DMS153 treated with DMSO at 0.1 percent for 48 hours (cell line): Measurements from ENCODE around the gene HOXC11.

Experiments
- DNase-seq: peaks from one replicate; lab custom pipeline; 2025; ENCODE audit not compliant: unreplicated experiment; lab: John Stamatoyannopoulos, UW

HOXC11 gene

GRCh38 chr12:53956251-53956887 lies 16.6 kb upstream of the HOXC11 start:
- no peak for DNase-seq

- no peak for DNase-seq
Observed at GRCh38 chr12:53956914-53957536, 15.9 kb upstream of the HOXC11 start.

DNA sequence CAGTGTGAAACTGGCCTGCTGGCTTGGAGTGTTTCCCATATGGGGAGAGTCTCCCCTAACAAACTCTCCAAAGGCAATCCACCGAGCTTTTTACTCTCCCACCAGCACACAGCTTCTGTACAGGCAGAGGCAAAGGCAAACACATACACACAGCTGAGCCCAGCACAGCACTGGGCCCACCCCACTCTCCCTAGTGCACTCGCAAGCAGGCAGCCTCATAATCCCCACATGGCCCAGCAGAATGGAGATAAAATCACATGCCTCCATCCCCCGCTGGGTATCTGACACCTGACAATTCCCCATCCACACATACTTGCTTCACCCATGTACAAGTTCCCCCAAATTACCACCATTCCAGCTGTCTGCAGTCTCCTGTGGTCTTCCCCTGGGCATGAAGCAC lies 14.8 kb upstream of the HOXC11 start:
- DNase-seq = no peak

GRCh38 chr12:53959314-53959713 lies 13.6 kb upstream of the HOXC11 start:
- no peak for DNase-seq

GRCh38 chr12:53960187-53961024 lies 12.5 kb upstream of the HOXC11 start:
- DNase-seq = no peak

DNA sequence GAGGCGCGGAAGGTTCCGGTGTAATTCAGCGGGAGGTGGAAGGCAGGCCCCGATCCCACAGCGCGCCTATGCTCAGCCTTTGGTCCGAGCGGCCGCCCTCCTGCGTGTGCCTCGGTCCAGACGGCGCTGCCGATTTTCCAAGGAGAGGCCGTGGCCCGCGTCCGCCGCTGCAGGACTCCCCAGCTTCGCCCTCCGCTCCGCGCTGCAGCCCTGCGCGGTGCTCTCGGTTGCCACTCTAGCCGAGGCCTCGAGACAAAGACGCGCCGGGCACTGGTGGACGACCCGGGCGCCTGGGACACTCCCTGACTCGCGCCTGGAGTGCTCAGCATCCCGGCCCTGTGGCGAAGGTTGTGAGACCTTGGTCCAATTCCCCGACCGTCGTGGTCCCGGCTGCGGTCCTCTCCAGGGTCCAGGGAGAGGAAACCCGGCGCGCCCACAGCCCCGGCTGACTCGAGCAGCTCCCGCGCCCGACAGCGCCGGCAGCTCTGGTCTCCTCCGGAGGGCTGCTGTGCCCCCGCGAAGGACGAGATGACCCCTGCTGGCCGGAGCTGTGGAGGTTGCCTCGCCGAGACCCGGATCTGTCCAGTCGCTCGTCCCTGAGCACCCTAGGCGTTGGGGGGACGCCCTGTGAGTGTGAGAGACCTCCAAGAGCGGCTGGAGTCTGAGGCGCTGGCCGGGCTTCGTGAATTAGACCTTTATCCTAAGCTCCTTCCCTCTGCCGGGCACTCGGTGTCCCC lies 11.7 kb upstream of the HOXC11 start:
- no peak for DNase-seq

DNA sequence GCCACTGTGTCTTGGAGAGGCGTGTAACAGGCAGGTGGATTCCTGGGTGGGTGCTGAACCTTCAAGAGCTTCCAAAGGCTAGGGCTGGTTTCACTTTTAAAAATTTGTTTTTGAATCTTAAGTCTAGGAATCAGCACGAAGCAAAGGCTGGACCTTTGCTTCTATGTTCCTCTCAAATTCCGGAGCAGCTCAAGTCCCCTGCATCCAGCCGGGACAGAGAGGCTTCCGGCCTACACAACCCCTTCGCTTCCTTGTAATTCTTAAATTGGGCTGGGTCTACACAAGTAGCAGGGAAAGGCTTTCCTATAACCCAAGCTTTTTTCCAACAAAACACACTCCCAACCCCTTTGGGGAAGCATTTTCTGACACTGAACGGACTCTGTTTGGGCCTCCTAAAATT lies 9.9 kb upstream of the HOXC11 start:
- DNase-seq = no peak

DNA sequence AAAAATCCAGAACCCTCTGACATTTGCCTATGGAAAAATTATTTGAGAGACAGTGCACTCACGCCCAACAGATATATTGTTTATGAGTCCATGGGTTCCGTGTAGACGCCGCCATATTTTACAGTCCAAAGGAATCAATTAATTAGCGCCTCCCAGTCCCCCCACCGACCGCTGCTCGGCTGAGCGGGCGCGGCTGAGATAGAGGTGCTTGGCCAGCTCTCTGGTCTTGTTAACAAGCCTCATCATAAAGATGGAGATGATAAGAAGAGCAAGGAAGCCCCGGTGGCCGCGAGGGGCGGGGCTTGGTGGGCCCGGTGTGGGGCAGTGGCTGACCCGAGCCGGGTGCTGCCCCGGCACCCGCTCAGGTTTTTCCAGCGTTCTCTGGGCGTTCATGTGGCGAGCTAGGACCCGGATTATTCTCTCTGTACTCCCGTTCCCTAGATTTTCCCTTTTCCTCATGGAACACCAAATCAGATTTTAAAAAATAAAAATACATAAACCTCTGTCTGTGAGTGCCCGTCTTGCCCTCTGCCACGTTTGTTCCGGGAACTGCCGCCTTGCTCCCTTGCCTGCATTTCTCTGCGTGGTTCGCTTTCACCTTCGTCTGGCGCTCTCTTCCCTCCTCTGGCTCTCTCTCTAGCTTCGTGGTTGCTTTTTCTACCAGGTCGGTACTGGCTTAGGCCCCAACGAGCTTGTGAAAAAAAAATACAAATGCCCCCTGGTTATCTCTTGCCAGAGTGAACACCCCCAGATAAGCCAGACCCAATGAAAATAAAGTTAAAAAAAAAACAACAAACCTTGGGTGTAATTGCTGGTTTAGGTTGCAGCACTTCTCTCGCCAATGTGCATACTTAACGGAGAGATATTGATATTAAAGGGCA lies 9.3 kb upstream of the HOXC11 start:
- no peak for DNase-seq

- DNase-seq = no peak
Observed at GRCh38 chr12:53964315-53964713, 8.6 kb upstream of the HOXC11 start.

DNA sequence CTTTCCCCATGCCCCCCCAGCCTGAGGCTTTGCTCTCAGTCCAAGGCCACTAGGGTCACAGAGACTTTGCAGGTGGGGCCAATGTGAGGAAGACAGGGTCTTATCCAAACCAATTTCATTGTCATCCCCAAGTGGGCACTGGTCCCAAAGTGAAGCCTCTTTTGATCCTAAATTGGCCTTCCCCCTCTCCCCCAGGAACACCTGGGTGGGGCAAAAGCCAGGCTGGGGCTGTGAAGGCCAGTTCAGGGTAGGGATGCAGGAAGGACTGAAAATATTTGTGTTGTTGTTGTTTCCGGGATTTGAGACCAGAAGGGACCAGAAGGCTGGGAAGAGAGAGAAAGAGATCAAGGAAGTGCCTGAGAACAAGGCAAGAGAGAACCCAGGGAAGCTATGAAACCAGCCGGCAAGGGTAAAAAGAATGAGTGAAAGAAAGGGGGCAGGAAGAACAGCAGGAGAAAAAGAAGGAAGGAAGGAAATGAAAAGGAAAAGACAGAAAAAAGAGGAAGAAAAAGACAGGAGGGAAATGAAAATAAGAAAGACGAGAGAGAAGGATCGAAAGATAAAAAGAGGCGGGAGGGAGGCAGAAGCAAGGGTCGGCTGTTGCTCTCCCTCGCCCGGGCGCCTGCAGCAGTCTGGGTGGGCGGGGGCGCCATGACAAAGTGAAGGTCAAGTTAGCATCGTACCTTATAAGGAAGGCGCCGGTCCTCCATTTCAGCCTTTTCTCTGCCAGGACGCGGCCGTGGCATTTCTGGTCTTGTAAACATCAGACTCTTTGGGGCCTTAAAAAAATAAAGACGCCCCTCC lies 7.4 kb upstream of the HOXC11 start:
- no peak for DNase-seq

GRCh38 chr12:53966085-53966384 lies 6.9 kb upstream of the HOXC11 start:
- DNase-seq = no peak

DNA sequence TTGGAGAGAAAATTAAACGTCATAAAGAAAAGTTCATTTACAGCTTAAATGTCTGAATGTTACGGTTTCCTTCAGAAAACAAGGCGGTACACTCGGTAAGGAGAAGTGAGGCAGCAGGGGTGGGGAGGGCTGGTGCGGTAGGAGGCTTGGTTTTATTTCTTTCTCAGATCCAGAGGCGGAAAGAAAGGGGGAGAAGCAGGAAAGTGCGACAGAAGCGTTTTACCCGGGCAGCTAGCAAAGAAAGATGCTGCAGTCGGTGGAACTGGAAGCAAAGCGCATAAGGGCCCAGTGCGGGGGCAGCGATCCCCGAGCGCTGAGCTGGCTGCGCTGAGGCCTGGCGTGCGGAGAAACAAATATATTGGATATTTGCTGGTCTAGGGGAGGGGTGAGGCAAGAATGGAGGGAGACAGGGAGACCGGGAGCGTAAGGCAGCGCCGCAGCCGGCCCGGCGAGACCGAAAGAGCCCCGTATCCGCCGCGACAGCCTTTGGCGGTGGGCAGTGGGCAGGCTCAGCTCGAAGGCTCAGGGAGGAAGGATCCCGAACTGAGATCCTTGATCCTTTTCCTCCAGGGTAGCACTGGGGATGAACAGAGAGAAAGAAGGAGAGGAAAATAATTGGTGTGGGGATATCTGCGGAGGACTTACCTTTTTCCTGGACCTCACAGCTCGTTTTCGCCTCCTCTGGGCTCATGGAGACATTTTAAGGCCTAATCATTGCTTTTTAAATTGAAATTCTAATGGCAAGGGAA lies 6.4 kb upstream of the HOXC11 start:
- DNase-seq = no peak

- no peak for DNase-seq
Observed at GRCh38 chr12:53967421-53967925, 5.5 kb upstream of the HOXC11 start.

DNA sequence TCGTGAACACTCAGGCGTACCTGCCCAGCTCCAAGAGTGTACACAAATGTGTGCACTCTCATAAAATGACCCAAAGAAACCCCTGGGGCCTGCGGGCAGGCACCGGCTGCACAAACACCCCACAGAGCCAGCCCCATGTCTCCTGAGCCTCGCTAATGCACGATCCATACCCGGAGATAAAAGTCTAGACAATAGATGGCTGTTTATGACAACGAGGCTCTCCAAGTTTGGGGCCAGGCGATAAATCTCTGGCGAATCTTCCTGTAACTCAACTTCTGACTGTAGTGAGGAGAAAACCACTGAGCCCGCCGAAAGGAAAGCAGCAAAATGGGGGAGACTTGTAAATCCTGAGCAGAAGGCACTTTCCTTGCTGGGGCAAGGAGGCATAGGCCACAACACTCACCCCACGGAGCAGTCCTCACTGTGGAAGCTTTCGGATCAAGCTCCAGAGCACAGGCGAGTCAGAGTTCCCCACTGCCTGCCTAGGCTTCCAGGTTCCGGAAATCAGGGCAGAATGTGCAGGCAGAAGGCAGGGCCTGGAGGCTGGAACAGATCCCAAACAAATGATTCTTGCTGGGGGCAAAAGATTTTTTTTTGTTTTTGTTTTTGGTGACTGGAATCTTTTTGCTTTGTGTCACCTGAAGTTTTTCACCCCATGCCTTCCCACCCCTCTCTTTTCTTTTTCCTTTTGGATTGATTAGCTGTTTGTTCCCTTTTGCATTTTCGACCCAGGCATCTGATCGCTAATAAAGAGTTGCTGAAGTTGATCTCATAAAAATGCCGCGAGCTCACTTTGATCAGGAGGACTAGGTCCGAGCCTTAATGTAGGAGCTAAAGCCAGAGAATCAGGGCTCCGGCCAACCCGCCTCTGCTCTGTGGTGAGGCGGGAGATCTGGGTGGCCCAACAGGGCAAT lies 4.5 kb upstream of the HOXC11 start:
- DNase-seq = no peak

- DNase-seq = no peak
Observed at GRCh38 chr12:53969588-53970259, 3.2 kb upstream of the HOXC11 start.

- no peak for DNase-seq
Observed at GRCh38 chr12:53970451-53970850, 2.5 kb upstream of the HOXC11 start.

- no peak for DNase-seq
Observed at GRCh38 chr12:53971129-53971528, 1.8 kb upstream of the HOXC11 start.
